Mucosa of gallbladder (tissue), 1 donor: ENCODE measurements around the gene NACC1. TPM values are rescaled to one million over a fixed set of nuclear protein-coding genes. Genes with fewer than 3 reads are reported as not detected.

Experiments
- DNase-seq: peaks from one replicate; pipeline ENCODE4 v3.0.0-alpha.2; 2020; ENCODE audit warnings: low spot score
- total RNA-seq: library from RNA; stranded (reverse); gene quantifications from one replicate; pipeline ENCODE4 v1.2.1, GENCODE V29; 2021
- donor health status: DM: no; HTN: no; CAD: no.

Gene NACC1
- total RNA-seq, 1 donor from 2014 or later = 72.0 TPM

- DNase-seq = no peak
Observed at GRCh38 chr19:13120817-13121216, 2.8 kb downstream of the NACC1 start.

- no peak for DNase-seq
Observed at GRCh38 chr19:13121551-13122274, 3.6 kb downstream of the NACC1 start.

GRCh38 chr19:13122275-13122878 lies 4.3 kb downstream of the NACC1 start:
- no peak for DNase-seq

- no peak for DNase-seq
Observed at GRCh38 chr19:13122980-13123957, 5.2 kb downstream of the NACC1 start.

- no peak for DNase-seq
Observed at GRCh38 chr19:13127051-13127450, 9.0 kb downstream of the NACC1 start.

GRCh38 chr19:13127811-13128575 lies 9.9 kb downstream of the NACC1 start:
- no peak for DNase-seq

- DNase-seq = no peak
Observed at GRCh38 chr19:13128583-13128982, 10.5 kb downstream of the NACC1 start.

- no peak for DNase-seq
Observed at GRCh38 chr19:13129384-13129783, 11.3 kb downstream of the NACC1 start.

- DNase-seq = no peak
Observed at GRCh38 chr19:13130886-13131490, 12.9 kb downstream of the NACC1 start.

GRCh38 chr19:13132471-13133180 lies 14.6 kb downstream of the NACC1 start:
- DNase-seq = no peak

GRCh38 chr19:13133241-13133870 lies 15.3 kb downstream of the NACC1 start:
- DNase-seq = no peak

GRCh38 chr19:13134626-13135025 lies 16.6 kb downstream of the NACC1 start:
- DNase-seq = no peak

GRCh38 chr19:13135068-13136062 lies 17.3 kb downstream of the NACC1 start:
- no peak for DNase-seq

- no peak for DNase-seq
Observed at GRCh38 chr19:13137290-13137794, 19.3 kb downstream of the NACC1 start.

- DNase-seq = no peak
Observed at GRCh38 chr19:13138171-13138915, 20.3 kb downstream of the NACC1 start.

GRCh38 chr19:13138916-13139198 lies 20.8 kb downstream of the NACC1 start:
- no peak for DNase-seq

GRCh38 chr19:13139633-13140311 lies 21.7 kb downstream of the NACC1 start:
- no peak for DNase-seq
